Right lobe of liver (tissue), 6 donors: ENCODE data around the gene PNKP. TPM values are rescaled to one million over a fixed set of nuclear protein-coding genes. Genes with fewer than 3 reads are reported as not detected.

Source experiments
- ATAC-seq, 4 donors: fragments of 200-7000 bp; cut with Tn5 transposase; one replicate each; pipeline ENCODE4 v1.9.1; 2020; ENCODE audit warnings: mild to moderate bottlenecking in 4 of 4, moderate library complexity in 4 of 4
- DNase-seq, 3 donors: peaks; one replicate each; pipeline ENCODE4 v3.0.0-alpha.2; 2020
- H3K27ac ChIP-seq, 3 donors: fragments of 200-600 bp; one replicate each; pipeline ENCODE4 v1.8.0; 2022
- H3K27me3 ChIP-seq, 2 donors: fragments of 200-600 bp; one replicate each; pipeline ENCODE4 v1.8.0; 2022
- H3K36me3 ChIP-seq, 4 donors: fragments of 200-600 bp; sonication (generic) in 1 of 4; one replicate each; pipeline versions ENCODE4 v1.5.1 to v1.8.0; 2017 to 2022; ENCODE audit warnings: control low read depth in 1 of 4
- H3K4me1 ChIP-seq, 4 donors: fragments of 200-600 bp; sonication (generic) in 1 of 4; one replicate each; pipeline versions ENCODE4 v1.5.1 to v1.8.0; 2017 to 2022; ENCODE audit warnings: control low read depth in 1 of 4
- H3K4me3 ChIP-seq, 3 donors: fragments of 200-600 bp; one replicate each; pipeline ENCODE4 v1.8.0; 2022
- H3K9me3 ChIP-seq, 4 donors: fragments of 200-600 bp; sonication (generic) in 1 of 4; one replicate each; pipeline versions ENCODE4 v1.5.1 to v1.8.0; 2017 to 2022; ENCODE audit warnings: control low read depth in 1 of 4
- POLR2A ChIP-seq: fragments of 450-650 bp; IDR thresholded peaks from one replicate; pipeline ENCODE4 v1.6.1; 2017; ENCODE audit warnings: antibody characterized with exemption, mild to moderate bottlenecking
- WGBS: methylation state at CpG from one replicate; pipeline ENCODE4 v1.1.6; 2018; ENCODE audit warnings: low coverage, low lambda C conversion rate; ENCODE audit not compliant: insufficient coverage; ENCODE audit errors: missing lambda C conversion rate; 5-methylcytosine and 5-hydroxymethylcytosine counted together
- intact Hi-C, 2 donors: fragments of 100-400 bp; cut with DNase I; formaldehyde crosslinking; loops; one replicate each; pipeline versions ENCODE4 v1.11.2 to v1.14.1; 2022
- total RNA-seq, 6 experiments: library from RNA; depleted of rRNA in 2 of 6; stranded (reverse); fragments of >200 nt in 2 of 6; fragmentation: NEBNext Ultra II Directional in 3 of 6; extraction: Animal tissue kit (Norgen Biotek cat#: 25700) in 3 of 6; gene quantifications; one replicate each; pipeline versions ENCODE4 v1.1.0 to v1.2.4, GENCODE V29; 2016 to 2023
- TF ChIP-seq, protein P1 (sequence below), 4 donors: fragments of 200-600 bp in 3 of 4; fragments of 450-650 bp in 1 of 4; IDR thresholded peaks; one replicate each; pipeline versions ENCODE4 v1.5.1 to v1.8.0; 2016 to 2022; ENCODE audit warnings: antibody characterized with exemption in 4 of 4, mild to moderate bottlenecking in 2 of 4
- donor health status: DM: no; HTN: yes; CAD: no.
- donor health status: DM: no; HTN: no; CAD: no.
- donor health status: DM: no; HTN: no; CAD: no.
- donor health status: DM: no; HTN: yes; CAD: no.
- donor health status: DM: no; HTN: yes; CAD: no.

Gene PNKP
- total RNA-seq, 6 experiments from 2014 or later, result 21.0 to 37.5 (median 27.9) TPM

DNA sequence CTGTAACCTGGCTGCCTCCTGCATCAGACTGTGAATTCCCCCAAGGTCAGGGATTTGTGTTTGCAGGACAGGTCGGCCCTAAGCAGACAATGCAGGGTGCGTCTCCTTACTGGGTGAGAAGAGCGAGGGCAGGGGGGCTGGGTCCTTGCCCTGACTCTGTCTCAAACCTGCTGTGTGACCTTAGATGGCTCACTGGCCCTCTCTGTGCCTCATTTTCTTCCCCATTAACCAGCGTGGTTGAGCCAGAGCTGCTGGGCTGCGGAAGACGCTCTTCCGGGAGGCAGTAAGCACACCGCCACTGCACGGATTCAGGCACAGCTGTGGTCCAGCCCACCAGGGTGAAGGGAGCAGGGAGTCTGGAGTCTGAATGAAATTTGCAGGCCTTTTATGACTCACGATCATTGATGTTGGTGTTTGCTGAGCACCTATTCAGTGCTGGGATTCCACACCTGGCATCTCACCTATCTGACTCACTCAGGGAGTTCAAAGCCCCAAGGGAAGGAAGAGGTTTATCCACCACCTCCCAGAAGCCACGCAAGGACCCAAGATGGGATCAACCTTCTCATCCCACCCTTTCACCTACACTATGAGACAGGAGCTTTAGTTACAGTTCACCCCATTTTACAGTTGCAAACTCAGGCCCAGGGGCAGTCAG is 7.3 kb upstream of the PNKP start:
- peaks cover 0 to 25% (median 12%) of the 10 kb centered on the region in 4 donors for H3K4me1 ChIP-seq
- DNase-seq, result no peak
- no peak overlapping the region for H3K4me3 ChIP-seq
- no peaks in the 10 kb centered on the region for H3K9me3 ChIP-seq
- no peak for ATAC-seq
- intact Hi-C loops, result no loop called here
- no peak for TF ChIP-seq POLR2A
- TF ChIP-seq, protein P1, sequence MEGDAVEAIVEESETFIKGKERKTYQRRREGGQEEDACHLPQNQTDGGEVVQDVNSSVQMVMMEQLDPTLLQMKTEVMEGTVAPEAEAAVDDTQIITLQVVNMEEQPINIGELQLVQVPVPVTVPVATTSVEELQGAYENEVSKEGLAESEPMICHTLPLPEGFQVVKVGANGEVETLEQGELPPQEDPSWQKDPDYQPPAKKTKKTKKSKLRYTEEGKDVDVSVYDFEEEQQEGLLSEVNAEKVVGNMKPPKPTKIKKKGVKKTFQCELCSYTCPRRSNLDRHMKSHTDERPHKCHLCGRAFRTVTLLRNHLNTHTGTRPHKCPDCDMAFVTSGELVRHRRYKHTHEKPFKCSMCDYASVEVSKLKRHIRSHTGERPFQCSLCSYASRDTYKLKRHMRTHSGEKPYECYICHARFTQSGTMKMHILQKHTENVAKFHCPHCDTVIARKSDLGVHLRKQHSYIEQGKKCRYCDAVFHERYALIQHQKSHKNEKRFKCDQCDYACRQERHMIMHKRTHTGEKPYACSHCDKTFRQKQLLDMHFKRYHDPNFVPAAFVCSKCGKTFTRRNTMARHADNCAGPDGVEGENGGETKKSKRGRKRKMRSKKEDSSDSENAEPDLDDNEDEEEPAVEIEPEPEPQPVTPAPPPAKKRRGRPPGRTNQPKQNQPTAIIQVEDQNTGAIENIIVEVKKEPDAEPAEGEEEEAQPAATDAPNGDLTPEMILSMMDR (IDR thresholded peaks at IDR 0.05), result no peak
- no peak overlapping the region for H3K27ac ChIP-seq
- peaks cover 0 to 7% (median 0%) of the 10 kb centered on the region in 4 donors for H3K36me3 ChIP-seq
- no peaks in the 10 kb centered on the region for H3K27me3 ChIP-seq
- 73% methylated on average over 3 of the region's 11 CpGs for WGBS

DNA sequence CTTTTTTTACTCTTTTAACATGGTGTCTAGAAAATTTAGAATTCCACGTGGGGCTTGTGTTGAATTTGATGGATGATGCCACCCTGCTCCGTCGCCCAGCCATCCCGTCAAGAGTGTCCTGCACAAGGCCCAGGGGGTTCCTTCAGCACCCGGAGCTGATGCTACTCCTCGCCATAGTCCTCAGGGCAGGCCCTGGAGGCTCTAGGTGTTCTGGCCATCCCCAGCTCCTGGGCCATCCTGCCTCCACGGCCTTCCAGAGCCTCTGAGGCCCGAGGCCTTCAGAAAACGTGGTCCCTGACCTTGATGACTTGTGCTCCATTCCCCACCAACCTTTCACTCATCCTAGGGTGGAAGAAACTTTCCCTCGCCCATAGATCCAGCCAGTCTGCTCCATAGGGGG is 6.5 kb upstream of the PNKP start:
- H3K9me3 ChIP-seq, result no peaks in the 10 kb centered on the region
- no peak for TF ChIP-seq POLR2A
- TF ChIP-seq, protein P1 (IDR thresholded peaks at IDR 0.05), result no peak
- no peak overlapping the region for H3K4me3 ChIP-seq
- no peaks in the 10 kb centered on the region for H3K36me3 ChIP-seq
- 84% methylated on average over 5 of the region's 10 CpGs for WGBS
- intact Hi-C loops, result no loop called here
- H3K27me3 ChIP-seq, result no peaks in the 10 kb centered on the region
- ATAC-seq (no peak), DNase-seq (no peak)
- H3K27ac ChIP-seq, result no peak overlapping the region
- peaks cover 0 to 27% (median 13%) of the 10 kb centered on the region in 4 donors for H3K4me1 ChIP-seq

DNA sequence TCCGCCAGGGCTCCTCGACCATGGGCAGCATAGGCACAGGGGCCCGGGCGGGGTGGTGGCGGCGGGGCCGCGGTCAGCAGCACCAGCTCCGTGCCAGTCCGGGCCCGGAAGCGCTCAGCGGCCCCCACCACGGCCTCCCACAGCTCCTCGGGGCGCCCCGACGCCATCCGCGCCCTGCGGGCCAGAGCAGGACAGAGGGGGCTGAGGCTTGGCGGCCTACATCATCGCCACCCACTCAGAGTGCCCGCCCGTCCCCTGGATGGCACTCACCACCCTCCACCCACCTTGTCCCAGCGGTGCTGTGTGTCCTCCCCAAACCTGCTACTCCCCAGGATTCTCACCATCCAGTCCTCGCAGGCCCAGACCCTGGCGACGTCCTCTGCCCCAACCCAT is 5.7 kb upstream of the PNKP start:
- Histone ChIP-seq H3K9me3 (no peaks in the 10 kb centered on the region), H3K27me3 (no peaks in the 10 kb centered on the region), H3K4me3 (no peak overlapping the region), H3K27ac (no peak overlapping the region), H3K36me3 (no peaks in the 10 kb centered on the region), H3K4me1 (peaks cover 0 to 24% (median 12%) of the 10 kb centered on the region in 4 donors)
- no peak for TF ChIP-seq POLR2A
- TF ChIP-seq, protein P1 (IDR thresholded peaks at IDR 0.05), result no peak
- WGBS, result no CpG with 5 or more reads among the region's 29 CpGs
- intact Hi-C loops, result no loop called here
- DNase-seq (no peak), ATAC-seq (no peak)

DNA sequence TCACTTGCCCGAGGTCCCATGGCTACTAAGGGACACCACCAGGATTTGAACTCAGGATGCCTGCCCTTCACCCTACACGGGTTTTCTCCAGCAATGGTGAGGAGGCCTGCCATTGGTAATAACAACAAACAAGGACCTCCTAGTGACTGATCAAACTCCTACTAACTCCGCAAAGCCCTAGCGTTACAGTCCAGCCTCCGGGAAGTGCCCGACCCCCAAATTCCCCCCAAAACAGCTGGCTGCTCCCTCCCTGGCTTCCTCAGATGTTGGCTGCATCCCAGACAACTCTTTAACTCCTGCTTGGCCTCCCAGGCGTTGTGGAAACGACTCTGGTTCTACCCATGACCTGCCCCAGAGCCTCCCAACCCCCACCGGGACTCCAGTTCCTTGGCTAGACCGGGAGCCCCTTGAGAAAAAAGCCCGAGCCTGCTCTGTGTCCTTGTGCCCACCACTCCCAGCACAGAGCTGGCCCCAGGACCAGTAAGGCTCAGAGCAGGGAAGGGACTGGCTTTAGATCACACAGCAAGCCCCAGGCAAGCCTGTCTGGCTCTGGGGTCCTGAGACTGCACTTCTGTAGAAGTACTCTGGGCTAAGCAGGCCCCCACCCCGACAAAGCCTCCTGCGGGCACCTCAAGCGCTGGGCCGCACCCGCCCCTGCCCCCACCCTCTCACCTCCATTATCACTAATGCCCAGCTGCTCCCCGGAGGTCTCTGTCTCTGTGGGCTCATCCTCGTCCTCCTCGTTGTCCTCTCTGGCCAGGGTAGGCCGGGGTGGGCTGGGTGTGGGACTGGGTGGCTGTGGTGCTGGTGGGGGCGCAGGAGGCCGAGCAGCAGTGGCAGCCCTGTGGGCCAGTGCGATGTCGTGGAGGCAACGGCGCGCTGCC is 5.1 kb upstream of the PNKP start:
- Histone ChIP-seq H3K27me3 (no peaks in the 10 kb centered on the region), H3K9me3 (no peaks in the 10 kb centered on the region), H3K4me1 (peaks cover 0 to 24% (median 14%) of the 10 kb centered on the region in 4 donors), H3K36me3 (no peaks in the 10 kb centered on the region), H3K4me3 (no peak overlapping the region), H3K27ac (no peak overlapping the region)
- WGBS, result 90% methylated on average over 9 of the region's 27 CpGs
- intact Hi-C loops, result no loop called here
- DNase-seq, result no peak
- no peak for ATAC-seq
- no peak for TF ChIP-seq POLR2A
- TF ChIP-seq, protein P1 (IDR thresholded peaks at IDR 0.05), result no peak
